22Rv1 (cell line): ENCODE data around the gene DOCK8.

Experiments used
- ZFX ChIP-seq: fragments of 450-650 bp; IDR thresholded peaks from 2 replicates; pipeline ENCODE4 v1.6.1; 2017; ENCODE audit warnings: antibody characterized with exemption, borderline replicate concordance
- TF ChIP-seq, protein P1 (sequence below): fragments of 450-650 bp; IDR thresholded peaks from 2 replicates; pipeline ENCODE4 v1.5.1; 2017; ENCODE audit warnings: mild to moderate bottlenecking

DNA sequence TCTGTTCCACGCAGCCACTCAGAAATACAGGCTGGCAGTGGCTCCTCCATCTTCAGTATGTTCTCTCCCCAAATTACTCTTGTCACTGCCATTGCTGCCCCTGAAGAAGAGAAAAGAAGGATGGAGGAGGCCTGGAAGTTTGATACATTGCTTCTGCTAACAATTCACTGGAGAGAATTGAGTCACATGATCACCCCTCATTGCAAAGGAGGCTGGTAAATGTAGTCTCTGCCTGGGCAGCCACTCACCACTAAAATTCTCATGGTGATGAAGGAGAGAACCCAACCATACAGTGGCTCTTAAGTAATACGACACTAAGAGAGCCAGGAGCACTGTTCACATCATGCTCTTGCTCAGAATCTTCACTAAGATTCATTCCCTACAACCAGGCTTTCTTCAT, 112.0 kb downstream of the DOCK8 start:
- TF ChIP-seq, protein P1, sequence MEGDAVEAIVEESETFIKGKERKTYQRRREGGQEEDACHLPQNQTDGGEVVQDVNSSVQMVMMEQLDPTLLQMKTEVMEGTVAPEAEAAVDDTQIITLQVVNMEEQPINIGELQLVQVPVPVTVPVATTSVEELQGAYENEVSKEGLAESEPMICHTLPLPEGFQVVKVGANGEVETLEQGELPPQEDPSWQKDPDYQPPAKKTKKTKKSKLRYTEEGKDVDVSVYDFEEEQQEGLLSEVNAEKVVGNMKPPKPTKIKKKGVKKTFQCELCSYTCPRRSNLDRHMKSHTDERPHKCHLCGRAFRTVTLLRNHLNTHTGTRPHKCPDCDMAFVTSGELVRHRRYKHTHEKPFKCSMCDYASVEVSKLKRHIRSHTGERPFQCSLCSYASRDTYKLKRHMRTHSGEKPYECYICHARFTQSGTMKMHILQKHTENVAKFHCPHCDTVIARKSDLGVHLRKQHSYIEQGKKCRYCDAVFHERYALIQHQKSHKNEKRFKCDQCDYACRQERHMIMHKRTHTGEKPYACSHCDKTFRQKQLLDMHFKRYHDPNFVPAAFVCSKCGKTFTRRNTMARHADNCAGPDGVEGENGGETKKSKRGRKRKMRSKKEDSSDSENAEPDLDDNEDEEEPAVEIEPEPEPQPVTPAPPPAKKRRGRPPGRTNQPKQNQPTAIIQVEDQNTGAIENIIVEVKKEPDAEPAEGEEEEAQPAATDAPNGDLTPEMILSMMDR, result no peak
- TF ChIP-seq ZFX, result no peak
